ENCODE measurements around the gene PEAK3. TPM values are rescaled to one million over a fixed set of nuclear protein-coding genes. Genes with fewer than 3 reads are reported as not detected.

PEAK3 gene
- total and polyA plus RNA-seq, 10 of the 15 experiments (the other 5 are each of a cell fraction or from before 2014, with no cell fraction given), result 0.03 to 0.10 (median 0.05) TPM; not detected in 7

- TF ChIP-seq ZBTB40 (IDR thresholded peaks at IDR 0.05; ENCODE audit: borderline replicate concordance), result peak; percentile 89
- peak; percentile 57 for TF ChIP-seq MEF2B (IDR thresholded peaks at IDR 0.05; ENCODE audit: partially characterized antibody, poor library complexity, severe bottlenecking)
- TF ChIP-seq SP1 (IDR thresholded peaks at IDR 0.05; ENCODE audit: low read depth, low read length), result peak; percentile 34
- TF ChIP-seq PAX5 (IDR thresholded peaks at IDR 0.05; ENCODE audit: borderline replicate concordance, low read depth, low read length), result 0 out of 2 replicates have a peak, but pooled peaks have one; percentile 22
- TF ChIP-seq JUND (IDR thresholded peaks at IDR 0.05; ENCODE audit: low read depth, low read length), result 0 out of 2 replicates have a peak, but pooled peaks have one; percentile 21
- peak; percentile 37; the same call in 1 of the 2 replicates for TF ChIP-seq RELB (IDR thresholded peaks at IDR 0.05; ENCODE audit: low read depth)
- no peak for TF ChIP-seq BCL11A (IDR thresholded peaks at IDR 0.05; ENCODE audit: low read depth, low read length)
- TF ChIP-seq EZH2 (IDR thresholded peaks at IDR 0.05; ENCODE audit: borderline replicate concordance, control insufficient read depth, low read depth, low read length), result no peak
- peak; percentile 6; the same call in 1 of the 2 replicates for TF ChIP-seq PKNOX1 (IDR thresholded peaks at IDR 0.05)
- TF ChIP-seq HDAC2 (IDR thresholded peaks at IDR 0.05), result no peak
- no peak for TF ChIP-seq SMAD1 (IDR thresholded peaks at IDR 0.05; ENCODE audit: low read depth, partially characterized antibody)
- peak; percentile 28; the same call in 1 of the 2 replicates for TF ChIP-seq RUNX3 (IDR thresholded peaks at IDR 0.05; ENCODE audit: low read length)
- no peak for TF ChIP-seq CBX3 (IDR thresholded peaks at IDR 0.05; ENCODE audit: borderline replicate concordance, low read depth)
- no peak for TF ChIP-seq RBBP5 (conservative IDR thresholded peaks at IDR 0.05)
- TF ChIP-seq RCOR1 (conservative IDR thresholded peaks at IDR 0.05; ENCODE audit: low read depth, low read length), result no peak
- TF ChIP-seq KDM1A (IDR thresholded peaks at IDR 0.05; ENCODE audit: borderline replicate concordance), result no peak
- peak; percentile 99 for TF ChIP-seq ZNF207 (IDR thresholded peaks at IDR 0.05; ENCODE audit: borderline replicate concordance)
- no peak for TF ChIP-seq SKIL (IDR thresholded peaks at IDR 0.05; ENCODE audit: low read depth, poor library complexity, severe bottlenecking)
- TF ChIP-seq RELA (IDR thresholded peaks at IDR 0.05; ENCODE audit: borderline replicate concordance, partially characterized antibody), result peak; percentile 77
- peak; percentile 81 for TF ChIP-seq LARP7 (IDR thresholded peaks at IDR 0.05)
- TF ChIP-seq NRF1 (conservative IDR thresholded peaks at IDR 0.05; ENCODE audit: low read depth, low read length), result peak; percentile 76
- peak; percentile 81 for TF ChIP-seq IKZF1 (conservative IDR thresholded peaks at IDR 0.05)
Observed at GRCh38 chr19:2236314-2237050, 45.5 kb downstream of the PEAK3 start, which contains the start of the genes PLEKHJ1 and SF3A2 (continued).
